Panc1 (cell line): ENCODE measurements around the gene NDUFA1. TPM values are rescaled to one million over a fixed set of nuclear protein-coding genes. Genes with fewer than 3 reads are reported as not detected.

Source experiments
- ATAC-seq: fragments of 200-7000 bp; cut with Tn5 transposase; 2 replicates; pipeline ENCODE4 v1.9.1; 2020; ENCODE audit warnings: mild to moderate bottlenecking, moderate library complexity
- BruUV-seq: library from RNA; stranded (reverse); fragments of 400-500 nt; replicated peaks from 2 replicates; lab custom pipeline; 2021; lab: Mats Ljungman, UMichigan
- CTCF ChIA-PET: fragments of 300-600 bp; sonication (Branson Sonifier 250); formaldehyde crosslinking; loops from one replicate; lab custom pipeline; 2022; ENCODE audit warnings: antibody characterized with exemption; lab: Charles Lee
- POLR2A ChIA-PET: fragments of 300-600 bp; sonication (Branson Sonifier 250); formaldehyde crosslinking; loops from one replicate; lab custom pipeline; 2022; ENCODE audit warnings: antibody characterized with exemption; lab: Charles Lee
- DNase-seq: peaks from one replicate; pipeline ENCODE4 v3.0.0-alpha.2; 2010; ENCODE audit warnings: low read depth, low spot score
- H3K27ac ChIP-seq: 2 replicates; pipeline ENCODE4 v1.5.1; 2011; ENCODE audit warnings: mild to moderate bottlenecking, low read length, inconsistent platforms
- H3K27me3 ChIP-seq: fragments of 200-500 bp; sonication (Bioruptor generic); 2 replicates; pipeline ENCODE4 v1.6.0; 2014; ENCODE audit warnings: low read length, inconsistent platforms; ENCODE audit not compliant: control insufficient read depth, insufficient read depth
- H3K36me3 ChIP-seq: fragments of 200-500 bp; sonication (Bioruptor generic); 2 replicates; pipeline ENCODE4 v1.5.1; 2014; ENCODE audit warnings: inconsistent platforms, mild to moderate bottlenecking, low read length, moderate library complexity; ENCODE audit not compliant: control insufficient read depth, insufficient read depth
- H3K4me1 ChIP-seq: 2 replicates; pipeline ENCODE4 v1.5.1; 2011; ENCODE audit warnings: inconsistent platforms, mild to moderate bottlenecking, low read length, moderate library complexity; ENCODE audit not compliant: control insufficient read depth, insufficient read depth
- H3K4me3 ChIP-seq, 2 experiments: 2 replicates each; pipeline ENCODE4 v1.5.1; 2011 to 2012; ENCODE audit warnings: low read depth in 2 of 2, low read length in 2 of 2, mild to moderate bottlenecking in 2 of 2, inconsistent platforms in 1 of 2, moderate library complexity in 1 of 2
- H3K9me3 ChIP-seq: fragments of 200-500 bp; sonication (Bioruptor generic); 2 replicates; pipeline ENCODE4 v1.5.1; 2014; ENCODE audit warnings: low read depth, mild to moderate bottlenecking, inconsistent platforms, low read length, moderate library complexity; ENCODE audit not compliant: control insufficient read depth, insufficient read depth
- POLR2AphosphoS5 ChIP-seq: IDR thresholded peaks from 2 replicates; pipeline ENCODE4 v1.6.1; 2012; ENCODE audit warnings: mild to moderate bottlenecking, low read depth, low read length, moderate library complexity
- SIN3A ChIP-seq: IDR thresholded peaks from 2 replicates; pipeline ENCODE4 v1.6.1; 2012; ENCODE audit warnings: low read depth, mild to moderate bottlenecking, low read length, moderate library complexity, borderline replicate concordance; ENCODE audit not compliant: insufficient read depth
- TCF7L2 ChIP-seq: IDR thresholded peaks from 2 replicates; pipeline ENCODE4 v1.6.1; 2011; ENCODE audit warnings: mild to moderate bottlenecking, low read depth, low read length, inconsistent platforms
- in situ Hi-C: cut with HindIII; loops from 2 replicates; pipeline ENCODE4 v1.10.0; 2016; ENCODE audit warnings: low sequenced_read_pairs, low pct_unique_long_range_greater_than_20kb
- intact Hi-C: fragments of 100-400 bp; cut with micrococcal nuclease; formaldehyde crosslinking; loops from one replicate; pipeline ENCODE4 v1.10.0; 2022; ENCODE audit not compliant: unreplicated experiment
- total RNA-seq: library from RNA; stranded (reverse); gene quantifications from one replicate; pipeline ENCODE4 v1.2.1, GENCODE V29; 2021; ENCODE audit not compliant: unreplicated experiment
- TF ChIP-seq, protein P1 (sequence below): fragments of 450-650 bp; IDR thresholded peaks from 2 replicates; pipeline ENCODE4 v1.5.1; 2017; ENCODE audit warnings: mild to moderate bottlenecking
- TF ChIP-seq, protein P2 (sequence below), 2 experiments: IDR thresholded peaks; 2 replicates each; pipeline ENCODE4 v1.6.1; 2011 to 2012; ENCODE audit warnings: low read depth in 2 of 2, control low read depth in 1 of 2, low read length in 1 of 2, mild to moderate bottlenecking in 1 of 2, moderate library complexity in 1 of 2; ENCODE audit not compliant: insufficient read depth in 1 of 2

Gene NDUFA1
- total RNA-seq, 1 experiment from 2014 or later = 252 TPM

DNA sequence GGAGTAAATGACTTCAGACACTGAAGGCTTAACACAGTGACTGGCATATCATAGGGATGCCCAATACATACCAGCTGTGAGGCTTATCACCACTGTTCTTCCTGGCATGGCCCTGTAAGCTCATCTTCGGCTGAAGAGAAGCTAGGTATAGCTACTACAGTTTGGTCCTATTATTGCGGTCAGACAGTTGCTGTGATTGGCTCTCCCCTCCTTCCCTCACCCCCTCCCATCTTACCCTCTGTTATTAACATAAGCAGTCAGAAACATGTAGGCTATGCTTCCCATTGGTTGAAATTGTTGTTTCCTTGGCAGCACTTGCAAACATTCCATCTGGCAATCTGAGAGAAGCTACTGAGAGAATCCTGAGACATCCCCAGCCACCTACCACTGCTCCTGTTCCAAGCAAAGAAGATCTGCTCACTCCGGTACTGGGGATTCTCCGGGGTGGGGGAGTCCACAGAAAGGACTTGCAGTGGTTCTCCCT is 24.3 kb downstream of the NDUFA1 start, which contains the start of gene AKAP14:
AKAP14 (plus strand) TSS at position 51 of the 484 bp plus-strand sequence. CDS start 7,331 bp downstream, outside the sequence.
- Histone ChIP-seq H3K4me3 (no peak within 1 kb of the TSS), H3K9me3 (no peaks in the 10 kb centered on the region), H3K36me3 (no peaks in the 10 kb centered on the region), H3K27me3 (no peaks in the 10 kb centered on the region), H3K27ac (no peak within 1 kb of the TSS), H3K4me1 (no peaks in the 10 kb centered on the region)
- ChIA-PET CTCF (interaction anchor here (0.5 to 0.8 kb wide), 3 partner anchors 8 to 529 kb away, joined by 3 to 4 read pairs (median 3); no protein-coding TSS in a partner anchor), POLR2A (no interaction called here)
- in situ Hi-C loops = no loop called here
- intact Hi-C loops = no loop called here
- ATAC-seq (peak; percentile 38; the same call in 1 of the 2 replicates), DNase-seq (no peak)
- no TSS peak for BruUV-seq
- TF ChIP-seq SIN3A (no peak), TCF7L2 (no peak), POLR2AphosphoS5 (no peak)
- TF ChIP-seq, protein P1, sequence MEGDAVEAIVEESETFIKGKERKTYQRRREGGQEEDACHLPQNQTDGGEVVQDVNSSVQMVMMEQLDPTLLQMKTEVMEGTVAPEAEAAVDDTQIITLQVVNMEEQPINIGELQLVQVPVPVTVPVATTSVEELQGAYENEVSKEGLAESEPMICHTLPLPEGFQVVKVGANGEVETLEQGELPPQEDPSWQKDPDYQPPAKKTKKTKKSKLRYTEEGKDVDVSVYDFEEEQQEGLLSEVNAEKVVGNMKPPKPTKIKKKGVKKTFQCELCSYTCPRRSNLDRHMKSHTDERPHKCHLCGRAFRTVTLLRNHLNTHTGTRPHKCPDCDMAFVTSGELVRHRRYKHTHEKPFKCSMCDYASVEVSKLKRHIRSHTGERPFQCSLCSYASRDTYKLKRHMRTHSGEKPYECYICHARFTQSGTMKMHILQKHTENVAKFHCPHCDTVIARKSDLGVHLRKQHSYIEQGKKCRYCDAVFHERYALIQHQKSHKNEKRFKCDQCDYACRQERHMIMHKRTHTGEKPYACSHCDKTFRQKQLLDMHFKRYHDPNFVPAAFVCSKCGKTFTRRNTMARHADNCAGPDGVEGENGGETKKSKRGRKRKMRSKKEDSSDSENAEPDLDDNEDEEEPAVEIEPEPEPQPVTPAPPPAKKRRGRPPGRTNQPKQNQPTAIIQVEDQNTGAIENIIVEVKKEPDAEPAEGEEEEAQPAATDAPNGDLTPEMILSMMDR = no peak
- TF ChIP-seq, protein P2, sequence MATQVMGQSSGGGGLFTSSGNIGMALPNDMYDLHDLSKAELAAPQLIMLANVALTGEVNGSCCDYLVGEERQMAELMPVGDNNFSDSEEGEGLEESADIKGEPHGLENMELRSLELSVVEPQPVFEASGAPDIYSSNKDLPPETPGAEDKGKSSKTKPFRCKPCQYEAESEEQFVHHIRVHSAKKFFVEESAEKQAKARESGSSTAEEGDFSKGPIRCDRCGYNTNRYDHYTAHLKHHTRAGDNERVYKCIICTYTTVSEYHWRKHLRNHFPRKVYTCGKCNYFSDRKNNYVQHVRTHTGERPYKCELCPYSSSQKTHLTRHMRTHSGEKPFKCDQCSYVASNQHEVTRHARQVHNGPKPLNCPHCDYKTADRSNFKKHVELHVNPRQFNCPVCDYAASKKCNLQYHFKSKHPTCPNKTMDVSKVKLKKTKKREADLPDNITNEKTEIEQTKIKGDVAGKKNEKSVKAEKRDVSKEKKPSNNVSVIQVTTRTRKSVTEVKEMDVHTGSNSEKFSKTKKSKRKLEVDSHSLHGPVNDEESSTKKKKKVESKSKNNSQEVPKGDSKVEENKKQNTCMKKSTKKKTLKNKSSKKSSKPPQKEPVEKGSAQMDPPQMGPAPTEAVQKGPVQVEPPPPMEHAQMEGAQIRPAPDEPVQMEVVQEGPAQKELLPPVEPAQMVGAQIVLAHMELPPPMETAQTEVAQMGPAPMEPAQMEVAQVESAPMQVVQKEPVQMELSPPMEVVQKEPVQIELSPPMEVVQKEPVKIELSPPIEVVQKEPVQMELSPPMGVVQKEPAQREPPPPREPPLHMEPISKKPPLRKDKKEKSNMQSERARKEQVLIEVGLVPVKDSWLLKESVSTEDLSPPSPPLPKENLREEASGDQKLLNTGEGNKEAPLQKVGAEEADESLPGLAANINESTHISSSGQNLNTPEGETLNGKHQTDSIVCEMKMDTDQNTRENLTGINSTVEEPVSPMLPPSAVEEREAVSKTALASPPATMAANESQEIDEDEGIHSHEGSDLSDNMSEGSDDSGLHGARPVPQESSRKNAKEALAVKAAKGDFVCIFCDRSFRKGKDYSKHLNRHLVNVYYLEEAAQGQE (IDR thresholded peaks at IDR 0.05; ENCODE audit: insufficient read depth in 1 of 2, low read depth in 2 of 2, low read length in 1 of 2) = no peak

DNA sequence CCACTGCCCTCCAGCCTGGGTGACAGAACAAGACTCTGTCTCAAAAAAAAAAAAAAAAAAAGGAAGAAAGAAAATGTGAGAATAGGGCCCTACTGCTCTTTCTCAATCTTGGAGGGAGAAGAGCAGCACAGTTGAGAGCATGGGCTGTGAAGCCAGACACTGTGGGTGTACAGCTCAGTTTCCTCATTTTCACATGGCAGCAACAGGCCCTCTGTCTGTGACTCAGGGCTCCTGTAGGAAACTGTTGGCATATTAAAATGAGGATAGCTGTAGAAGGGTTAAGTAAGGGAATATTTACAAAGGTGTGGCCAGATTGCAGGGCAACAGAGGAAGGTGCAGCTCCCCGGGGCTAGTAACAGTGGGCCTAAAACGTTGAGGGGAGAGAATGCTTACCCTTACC is 27.5 kb downstream of the NDUFA1 start:
- intact Hi-C loops = no loop called here
- CTCF ChIA-PET = no interaction called here
- peak; percentile 39; the same call in 1 of the 2 replicates for ATAC-seq

More for the DNA sequence above, 27.5 kb downstream of the NDUFA1 start:
- in situ Hi-C loops = no loop called here
- no peaks in the 10 kb centered on the region for H3K4me1 ChIP-seq
- no peak for TF ChIP-seq POLR2AphosphoS5
- TF ChIP-seq, protein P2 (IDR thresholded peaks at IDR 0.05; ENCODE audit: insufficient read depth in 1 of 2, low read depth in 2 of 2, low read length in 1 of 2) = no peak
- TF ChIP-seq SIN3A = no peak
- no peak for TF ChIP-seq TCF7L2
- TF ChIP-seq, protein P1 = no peak
- H3K27me3 ChIP-seq = no peaks in the 10 kb centered on the region
- no peak for DNase-seq
- H3K4me3 ChIP-seq = no peak overlapping the region
- H3K9me3 ChIP-seq = no peaks in the 10 kb centered on the region
- H3K36me3 ChIP-seq = no peaks in the 10 kb centered on the region
- POLR2A ChIA-PET = interaction anchor here (0.7 kb wide), 1 partner anchor 31 kb away, joined by 3 read pairs; no protein-coding TSS in a partner anchor
- no TSS peak for BruUV-seq
- no peak overlapping the region for H3K27ac ChIP-seq
